Gastroesophageal sphincter (tissue), 3 donors: ENCODE measurements around the gene HTD2.

Source experiments
- CTCF ChIP-seq, 4 experiments: fragments of 200-600 bp in 2 of 4; fragments of 450-650 bp in 2 of 4; sonication (generic) in 1 of 4; IDR thresholded peaks; one replicate each; pipeline ENCODE4 v1.5.1; 2017 to 2019; ENCODE audit warnings: antibody characterized with exemption in 4 of 4, mild to moderate bottlenecking in 2 of 4, moderate library complexity in 2 of 4
- POLR2A ChIP-seq, 2 donors: fragments of 450-650 bp; IDR thresholded peaks; one replicate each; pipeline ENCODE4 v1.6.1; 2017; ENCODE audit warnings: antibody characterized with exemption in 2 of 2, mild to moderate bottlenecking in 2 of 2, moderate library complexity in 1 of 2
- POLR2AphosphoS5 ChIP-seq: sonication (generic); formaldehyde crosslinking; IDR thresholded peaks from one replicate; pipeline ENCODE4 v1.6.1; 2017; ENCODE audit warnings: antibody characterized with exemption

GRCh38 chr3:58331593-58332152 lies 25.4 kb downstream of the HTD2 start:
- TF ChIP-seq CTCF (IDR thresholded peaks at IDR 0.05) (no peak), POLR2A (IDR thresholded peaks at IDR 0.05) (no peak), POLR2AphosphoS5 (no peak)
